Activated CD8-positive, alpha-beta memory T cell treated with anti-CD3 and anti-CD28 coated beads for 4 hours (primary cell): Measurements from ENCODE around the gene GJA8.
"Not testable (repeated sequence)": the region's sequence is repeated elsewhere in the genome, so short reads cannot be mapped to it uniquely, and the experiment has no call there.

Experiments
- DNase-seq, 2 donors: peaks; one replicate each; pipeline ENCODE4 v3.0.0-alpha.2; 2020; ENCODE audit warnings: low read depth in 2 of 2

Gene GJA8

GRCh38 chr1:147902253-147902845 lies at the start of gene GJA8:
Gene GJA8, plus strand, starts transcription at chr1:147902795. Its CDS starts 5,161 bp downstream, at chr1:147907956.
- DNase-seq, result no peak

DNA sequence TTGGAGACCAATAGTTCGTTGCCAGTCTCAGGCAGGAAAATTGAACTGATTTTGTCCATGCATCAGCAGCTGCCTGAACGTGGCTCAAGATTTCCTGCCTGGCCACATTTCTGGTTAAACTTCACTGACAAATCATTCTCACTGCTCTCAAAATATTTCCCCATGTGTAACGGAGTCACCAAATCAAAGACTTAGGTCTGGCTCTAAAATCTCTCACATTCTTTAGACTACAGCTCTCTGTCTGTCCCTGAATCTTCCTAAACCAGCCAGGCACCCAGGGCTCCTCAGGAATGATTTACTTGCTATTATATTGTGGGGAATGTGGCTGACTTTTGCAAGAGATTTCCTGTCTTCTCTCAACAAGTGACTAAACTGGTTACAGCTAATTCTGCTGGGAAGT lies 49.2 kb upstream of the GJA8 start:
- DNase-seq, result no peak

GRCh38 chr1:147854989-147855388 lies 47.6 kb upstream of the GJA8 start:
- not testable (repeated sequence) for DNase-seq

GRCh38 chr1:147855996-147856395 lies 46.6 kb upstream of the GJA8 start:
- DNase-seq, result not testable (repeated sequence)

DNA sequence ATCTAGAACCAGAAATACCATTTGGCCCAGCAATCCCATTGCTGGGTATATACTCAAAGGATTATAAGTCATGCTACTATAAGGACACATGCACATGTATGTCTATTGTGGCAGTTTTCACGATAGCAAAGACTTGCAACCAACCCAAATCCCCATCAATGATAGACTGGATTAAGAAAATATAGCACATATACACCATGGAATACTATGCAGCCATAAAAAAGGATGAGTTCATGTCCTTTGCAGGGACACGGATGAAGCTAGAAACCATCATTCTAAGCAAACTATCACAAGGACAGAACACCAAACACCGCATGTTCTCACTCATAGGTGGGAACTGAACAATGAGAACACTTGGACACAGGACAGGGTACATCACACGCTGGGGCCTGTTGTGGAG lies 35.4 kb upstream of the GJA8 start:
- not testable (repeated sequence) for DNase-seq

DNA sequence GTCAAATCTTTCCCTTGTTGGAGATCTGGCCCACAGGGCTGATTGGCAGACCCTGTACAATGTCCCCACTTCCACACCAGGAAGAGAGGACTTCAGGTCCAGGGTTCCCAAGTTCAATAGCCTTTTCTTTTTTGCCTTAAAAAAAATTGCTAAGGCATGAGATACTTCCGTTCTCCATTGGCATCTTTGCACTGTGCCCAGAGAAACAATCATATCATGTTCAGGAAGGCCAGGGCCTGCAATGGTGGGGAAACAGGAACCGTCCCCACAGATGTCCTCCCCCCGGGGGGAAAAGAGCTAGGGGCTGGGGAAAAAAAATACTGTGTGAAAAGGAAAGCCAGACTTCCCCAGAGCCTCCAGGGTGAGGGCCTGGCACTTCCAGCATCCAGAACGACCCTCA lies 24.6 kb upstream of the GJA8 start:
- no peak for DNase-seq

DNA sequence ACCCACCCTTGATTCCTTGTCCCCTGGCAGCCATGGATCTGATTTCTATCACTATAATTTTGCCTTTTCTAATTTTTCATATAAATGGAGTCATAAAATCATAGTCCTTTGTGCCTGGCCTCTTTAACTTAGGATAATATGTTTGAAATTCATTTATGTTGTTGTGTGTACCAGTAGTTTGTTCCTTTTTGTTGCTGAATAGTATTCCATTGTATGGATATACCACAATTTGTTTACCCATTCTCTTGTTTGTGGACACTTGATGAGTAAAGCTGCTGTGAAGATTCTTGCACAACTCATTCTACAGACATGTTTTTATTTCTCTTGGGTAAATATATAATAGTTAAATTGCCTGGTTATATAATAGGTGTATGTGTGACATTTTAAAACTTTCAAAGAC lies 22.7 kb upstream of the GJA8 start:
- no peak for DNase-seq

- DNase-seq, result no peak
Measured at GRCh38 chr1:147882535-147882934, 20.1 kb upstream of the GJA8 start.

DNA sequence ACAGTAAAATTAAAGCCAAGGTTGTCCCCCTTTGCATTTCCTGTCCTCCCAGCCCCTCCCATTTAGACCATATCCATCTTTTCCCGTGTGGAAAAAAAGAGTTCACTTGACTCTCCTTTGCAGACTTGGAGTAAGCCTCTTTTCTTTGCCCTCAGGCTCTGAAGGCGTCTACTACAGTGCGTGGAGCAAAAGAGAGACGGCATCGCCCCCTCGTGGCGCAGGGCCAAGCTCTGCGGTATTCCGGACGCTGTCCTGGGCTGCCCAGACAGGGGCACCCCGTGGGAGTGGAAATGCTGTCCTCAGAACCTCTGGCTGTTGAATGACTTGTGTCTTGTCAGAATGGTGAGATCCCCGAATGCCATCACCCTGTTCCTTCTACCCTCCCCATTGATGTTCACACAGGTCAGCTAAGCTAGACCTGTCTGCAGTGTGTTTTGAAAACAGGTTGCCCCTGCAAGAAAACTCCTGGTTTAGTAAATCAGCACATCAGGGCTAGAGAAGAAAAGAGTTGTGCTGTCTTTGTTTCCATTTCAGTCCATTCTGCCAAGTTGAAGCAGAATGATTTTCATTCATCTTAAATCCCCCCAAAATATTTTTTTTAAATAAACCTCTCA lies 12.3 kb upstream of the GJA8 start:
- no peak for DNase-seq

GRCh38 chr1:147891088-147891487 lies 11.5 kb upstream of the GJA8 start:
- DNase-seq, result no peak

GRCh38 chr1:147892216-147892615 lies 10.4 kb upstream of the GJA8 start:
- DNase-seq, result no peak

GRCh38 chr1:147892731-147893214 lies 9.8 kb upstream of the GJA8 start:
- no peak for DNase-seq

GRCh38 chr1:147895123-147895522 lies 7.5 kb upstream of the GJA8 start:
- DNase-seq, result no peak

GRCh38 chr1:147897029-147897752 lies 5.4 kb upstream of the GJA8 start:
- no peak for DNase-seq

DNA sequence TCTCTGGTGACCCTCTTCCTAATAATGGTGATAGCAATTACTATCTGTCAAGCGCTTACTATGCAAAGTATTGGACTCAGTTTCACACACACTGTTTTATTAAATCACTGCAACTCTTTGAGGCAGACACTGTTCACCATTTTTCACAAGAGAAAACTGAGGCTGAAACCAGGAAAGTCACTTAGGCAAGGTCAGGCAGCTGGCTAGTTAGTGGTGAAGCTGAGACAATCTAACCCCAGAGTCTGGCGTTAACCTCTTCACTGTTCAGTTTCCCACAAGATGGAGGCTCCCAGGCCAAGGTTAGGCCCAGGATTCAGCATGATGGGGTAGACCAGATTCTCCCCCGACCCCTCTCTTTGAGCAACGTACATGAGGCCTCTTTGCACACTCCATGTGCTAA lies 4.8 kb upstream of the GJA8 start:
- DNase-seq, result no peak

- no peak for DNase-seq
Measured at GRCh38 chr1:147904726-147905125, 2.1 kb downstream of the GJA8 start.

DNA sequence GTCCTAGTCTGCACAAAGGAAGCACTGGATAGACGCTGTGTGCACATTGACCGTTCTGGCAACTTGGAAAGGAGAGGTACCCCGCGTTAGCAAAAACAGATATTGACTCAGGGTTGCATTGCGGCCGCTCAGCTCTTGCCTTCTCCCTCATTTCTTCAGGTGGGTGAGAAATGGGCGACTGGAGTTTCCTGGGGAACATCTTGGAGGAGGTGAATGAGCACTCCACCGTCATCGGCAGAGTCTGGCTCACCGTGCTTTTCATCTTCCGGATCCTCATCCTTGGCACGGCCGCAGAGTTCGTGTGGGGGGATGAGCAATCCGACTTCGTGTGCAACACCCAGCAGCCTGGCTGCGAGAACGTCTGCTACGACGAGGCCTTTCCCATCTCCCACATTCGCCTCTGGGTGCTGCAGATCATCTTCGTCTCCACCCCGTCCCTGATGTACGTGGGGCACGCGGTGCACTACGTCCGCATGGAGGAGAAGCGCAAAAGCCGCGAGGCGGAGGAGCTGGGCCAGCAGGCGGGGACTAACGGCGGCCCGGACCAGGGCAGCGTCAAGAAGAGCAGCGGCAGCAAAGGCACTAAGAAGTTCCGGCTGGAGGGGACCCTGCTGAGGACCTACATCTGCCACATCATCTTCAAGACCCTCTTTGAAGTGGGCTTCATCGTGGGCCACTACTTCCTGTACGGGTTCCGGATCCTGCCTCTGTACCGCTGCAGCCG lies 5.4 kb downstream of the GJA8 start:
- DNase-seq, result no peak

DNA sequence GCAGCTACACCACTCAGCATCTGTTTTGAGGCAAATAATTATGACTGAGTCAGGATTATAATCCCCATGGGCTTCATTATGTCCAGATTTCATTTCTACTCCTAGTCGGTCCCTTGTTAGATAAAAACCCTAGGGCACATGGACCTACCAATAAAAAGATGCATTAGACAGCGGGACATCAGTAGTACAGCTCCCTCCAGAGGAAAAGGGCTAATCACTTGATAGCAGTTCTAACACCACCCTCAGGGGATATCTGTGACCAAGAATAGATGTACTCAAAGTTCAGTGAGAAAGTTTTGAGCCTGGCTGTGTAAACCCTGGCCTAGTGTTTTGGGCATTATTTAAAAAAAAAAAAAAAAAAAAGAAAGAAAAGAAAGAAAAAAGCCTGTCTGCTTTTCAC lies 10.0 kb downstream of the GJA8 start:
- no peak for DNase-seq

- no peak for DNase-seq
Measured at GRCh38 chr1:147913362-147913942, 10.9 kb downstream of the GJA8 start.

DNA sequence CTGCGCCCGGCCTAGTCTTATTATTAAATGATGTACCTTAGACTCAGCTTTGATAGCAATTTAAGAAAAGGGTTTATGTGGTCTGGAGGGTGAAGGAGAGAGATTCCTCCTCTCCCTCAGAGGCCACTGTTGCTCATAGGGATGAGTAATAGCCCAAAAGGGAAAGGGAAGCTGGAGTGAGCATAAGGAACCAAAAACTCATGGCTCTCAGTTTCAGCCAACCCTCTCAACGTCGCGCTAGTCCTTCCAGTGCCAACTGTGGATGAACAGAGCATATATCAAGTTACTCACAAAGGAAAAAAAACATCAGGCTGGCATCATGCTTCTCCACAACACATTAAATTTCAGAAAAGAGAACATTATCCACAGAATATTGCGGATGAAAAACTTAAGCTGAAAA lies 17.3 kb downstream of the GJA8 start:
- no peak for DNase-seq

DNA sequence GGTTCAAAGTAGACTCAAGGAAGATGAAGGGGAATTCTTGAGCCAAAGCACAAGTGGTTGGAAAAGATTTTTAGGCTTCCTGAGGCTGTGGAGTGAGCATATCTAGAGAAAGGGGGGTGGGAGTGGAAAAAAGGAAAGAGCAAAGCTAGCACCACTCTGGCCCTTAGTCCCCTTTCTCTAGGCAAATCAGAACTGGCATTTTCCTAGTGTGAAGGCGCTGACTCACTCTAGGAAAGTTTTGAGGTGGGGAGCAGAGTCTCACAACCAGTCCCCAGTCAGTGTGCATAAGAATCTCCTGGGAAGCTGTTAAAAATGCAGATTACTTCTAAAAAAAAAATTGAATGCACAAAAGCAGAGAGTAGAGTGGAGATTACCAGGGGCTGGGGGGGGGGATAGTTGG lies 22.2 kb downstream of the GJA8 start:
- no peak for DNase-seq

GRCh38 chr1:147927215-147927614 lies 24.6 kb downstream of the GJA8 start:
- not testable (repeated sequence) for DNase-seq
